A549 (cell line): ENCODE results near the gene OGFR. TPM values are rescaled to one million over a fixed set of nuclear protein-coding genes. Genes with fewer than 3 reads are reported as not detected.
A peak's percentile ranks its signal among the peaks of the same experiment; 100 is the strongest.

Experiments
- ATAC-seq, 2 experiments: fragments of 200-7000 bp in 1 of 2; fragments of >200 bp in 1 of 2; cut with Nextera tagmentation in 1 of 2; cut with Tn5 transposase in 1 of 2; 3 replicates each; pipeline versions ENCODE4 v1.8.0 to v1.9.1; 2018 to 2020; ENCODE audit warnings: mild to moderate bottlenecking in 1 of 2, moderate library complexity in 1 of 2
- CTCF ChIA-PET: fragments of 300-600 bp; sonication (Branson Sonifier 250); formaldehyde crosslinking; extraction: SDS; loops from one replicate; lab custom pipeline; 2021; ENCODE audit warnings: antibody characterized with exemption, inconsistent platforms; lab: Yijun Ruan, JAX
- POLR2A ChIA-PET: fragments of 350-600 bp; formaldehyde crosslinking; extraction: SDS; loops from one replicate; lab custom pipeline; 2021; ENCODE audit warnings: antibody characterized with exemption, inconsistent platforms; lab: Yijun Ruan, JAX
- DNase-seq, 2 experiments: peaks; one replicate each; pipeline versions ENCODE4 v3.0.0 to v3.0.0-alpha.2; 2011 to 2016; ENCODE audit warnings: low read depth in 1 of 2, low spot score in 1 of 2
- FAIRE-seq: peaks from 2 replicates; lab custom pipeline; 2011; peaks lifted over from hg19 to GRCh38; lab: Jason Lieb, UNC
- H3K27ac ChIP-seq, 2 experiments: fragments of >200 bp; sonication (Bioruptor Twin); formaldehyde crosslinking; 3 replicates each; pipeline ENCODE4 v1.5.1; 2016 to 2017
- H3K4me1 ChIP-seq: fragments of >200 bp; sonication (Bioruptor Twin); formaldehyde crosslinking; 3 replicates; pipeline ENCODE4 v1.6.1; 2016
- H3K4me2 ChIP-seq: fragments of >200 bp; sonication (Bioruptor Twin); formaldehyde crosslinking; 3 replicates; pipeline ENCODE4 v1.6.1; 2016
- H3K4me3 ChIP-seq: fragments of >200 bp; sonication (Bioruptor Twin); formaldehyde crosslinking; 3 replicates; pipeline ENCODE4 v1.5.1; 2016
- H3K9me3 ChIP-seq: fragments of >200 bp; sonication (Bioruptor Twin); formaldehyde crosslinking; 3 replicates; pipeline ENCODE4 v1.6.1; 2016
- ATOH8 ChIP-seq: fragments of 250-450 bp; sonication (Bioruptor Pico); IDR thresholded peaks from 2 replicates; pipeline ENCODE4 v1.5.0; 2020; ENCODE audit warnings: low read depth, mild to moderate bottlenecking, moderate library complexity
- BHLHE40 ChIP-seq: IDR thresholded peaks from 2 replicates; pipeline ENCODE4 v1.6.1; 2012; ENCODE audit warnings: low read depth, low read length, inconsistent platforms
- CBX2 ChIP-seq: fragments of 200-600 bp; sonication (generic); IDR thresholded peaks from 2 replicates; pipeline ENCODE4 v1.6.1; 2016; ENCODE audit warnings: low read depth, mild to moderate bottlenecking, borderline replicate concordance
- CEBPB ChIP-seq, 2 experiments: fragments of >200 bp in 1 of 2; sonication (Bioruptor Twin) in 1 of 2; formaldehyde crosslinking in 1 of 2; IDR thresholded peaks; 2 replicates each; pipeline ENCODE4 v1.6.1; 2012 to 2016
- CHD2 ChIP-seq: fragments of 150-350 bp; IDR thresholded peaks from 2 replicates; pipeline ENCODE4 v1.6.1; 2014; ENCODE audit warnings: low read length; ENCODE audit not compliant: partially characterized antibody
- EHF ChIP-seq: fragments of 250-450 bp; sonication (Bioruptor Pico); IDR thresholded peaks from 2 replicates; pipeline ENCODE4 v1.5.0; 2020; ENCODE audit warnings: mild to moderate bottlenecking
- EP300 ChIP-seq, 2 experiments: fragments of >200 bp; sonication (Bioruptor Twin); formaldehyde crosslinking; IDR thresholded peaks; 2 replicates in 1 of 2; 3 replicates in 1 of 2; pipeline ENCODE4 v1.6.1; 2016 to 2017
- HOXA7 ChIP-seq: fragments of 250-450 bp; sonication (Bioruptor Pico); IDR thresholded peaks from 2 replicates; pipeline ENCODE4 v1.5.0; 2020; ENCODE audit warnings: mild to moderate bottlenecking, moderate library complexity
- HOXB5 ChIP-seq: fragments of 250-450 bp; sonication (Bioruptor Pico); IDR thresholded peaks from 2 replicates; pipeline ENCODE4 v1.5.0; 2020; ENCODE audit warnings: mild to moderate bottlenecking, moderate library complexity
- KDM1A ChIP-seq: fragments of 200-600 bp; sonication (generic); IDR thresholded peaks from 2 replicates; pipeline ENCODE4 v1.6.1; 2016; ENCODE audit warnings: low read depth, mild to moderate bottlenecking
- KDM5A ChIP-seq: fragments of 200-600 bp; sonication (generic); IDR thresholded peaks from 2 replicates; pipeline ENCODE4 v1.6.1; 2016; ENCODE audit warnings: antibody characterized with exemption, mild to moderate bottlenecking
- MAFK ChIP-seq: fragments of 450-650 bp; IDR thresholded peaks from 2 replicates; pipeline ENCODE4 v1.6.1; 2014; ENCODE audit not compliant: partially characterized antibody
- MAX ChIP-seq: IDR thresholded peaks from 2 replicates; pipeline ENCODE4 v1.6.1; 2012
- MAZ ChIP-seq: fragments of 150-350 bp; IDR thresholded peaks from 2 replicates; pipeline ENCODE4 v1.6.1; 2014; ENCODE audit warnings: antibody characterized with exemption, low read depth, low read length, borderline replicate concordance
- PBX3 ChIP-seq: IDR thresholded peaks from 2 replicates; pipeline ENCODE4 v1.6.1; 2012
- PHF8 ChIP-seq: fragments of 200-600 bp; sonication (generic); IDR thresholded peaks from 2 replicates; pipeline ENCODE4 v1.6.1; 2016; ENCODE audit warnings: low read depth, mild to moderate bottlenecking, antibody characterized with exemption, moderate library complexity, borderline replicate concordance
- POLR2A ChIP-seq: IDR thresholded peaks from 2 replicates; pipeline ENCODE4 v1.6.1; 2012; ENCODE audit warnings: mild to moderate bottlenecking, low read length
- RAD21 ChIP-seq, 2 experiments: fragments of >200 bp in 1 of 2; sonication (Bioruptor Twin) in 1 of 2; formaldehyde crosslinking in 1 of 2; IDR thresholded peaks in 1 of 2; conservative IDR thresholded peaks in 1 of 2; 2 replicates in 1 of 2; 3 replicates in 1 of 2; pipeline ENCODE4 v1.6.1; 2012 to 2018; ENCODE audit warnings: inconsistent platforms in 1 of 2
- RARB ChIP-seq: fragments of 250-450 bp; sonication (Bioruptor Pico); IDR thresholded peaks from 2 replicates; pipeline ENCODE4 v1.8.0; 2021; ENCODE audit warnings: mild to moderate bottlenecking, moderate library complexity
- RCOR1 ChIP-seq: fragments of 150-350 bp; IDR thresholded peaks from 2 replicates; pipeline ENCODE4 v1.6.1; 2014; ENCODE audit warnings: antibody characterized with exemption, low read length, low read depth
- SREBF2 ChIP-seq: fragments of 450-650 bp; IDR thresholded peaks from 2 replicates; pipeline ENCODE4 v1.6.1; 2014; ENCODE audit warnings: mild to moderate bottlenecking, moderate library complexity
- TP53 ChIP-seq: fragments of 250-450 bp; sonication (Bioruptor Pico); IDR thresholded peaks from 2 replicates; pipeline ENCODE4 v1.5.0; 2021; ENCODE audit warnings: mild to moderate bottlenecking, moderate library complexity
- ZC3H11A ChIP-seq: fragments of 450-650 bp; IDR thresholded peaks from 2 replicates; pipeline ENCODE4 v1.6.1; 2014; ENCODE audit warnings: antibody characterized with exemption, mild to moderate bottlenecking
- ZFP36 ChIP-seq: fragments of 450-650 bp; IDR thresholded peaks from 2 replicates; pipeline ENCODE4 v1.6.1; 2014; ENCODE audit warnings: borderline replicate concordance; ENCODE audit not compliant: partially characterized antibody
- WGBS: methylation state at CpG from one replicate; pipeline ENCODE4 v1.1.6; 2017; ENCODE audit errors: missing lambda C conversion rate; 5-methylcytosine and 5-hydroxymethylcytosine counted together
- polyA plus RNA-seq, 4 experiments: library from polyadenylated mRNA; depleted of rRNA in 3 of 4; stranded (reverse); fragments of >200 nt; fragmentation: RNase III in 1 of 4; extraction: RNeasy Plus Mini Kit Qiagen cat#74134 plus additional on column Dnase treatment in 1 of 4; gene quantifications; 2 replicates in 3 of 4; 3 replicates in 1 of 4; pipeline ENCODE4 v1.2.3, GENCODE V29; 2011 to 2017

OGFR gene
- polyA plus RNA-seq, 2 of the 4 experiments (the other 2 are of a cell fraction) = 15.9 to 35.6 TPM

GRCh38 chr20:62755817-62756724, 48.6 kb upstream of the OGFR start:
- ATAC-seq (peak in 1 of 2 experiments; percentile 37; a peak in 2 of 6 replicates), FAIRE-seq (no peak), DNase-seq (no peak)
- Histone ChIP-seq H3K4me3 (no peak overlapping the region), H3K4me2 (no peak overlapping the region), H3K4me1 (peaks cover 3% of the 10 kb centered on the region; the same call in 1 of the 3 replicates), H3K9me3 (no peaks in the 10 kb centered on the region; the same call in 2 of the 3 replicates), H3K27ac (no peak overlapping the region)
- CTCF ChIA-PET = interaction anchor here (0.8 kb wide), 1 partner anchor 35 kb away, joined by 3 read pairs; no protein-coding TSS in a partner anchor
- POLR2A ChIA-PET = no interaction called here
- TF ChIP-seq HOXA7 (CRISPR knock-in tag) (no peak), RARB (CRISPR knock-in tag) (no peak), BHLHE40 (no peak), ZFP36 (no peak), MAZ (no peak), CBX2 (no peak), ATOH8 (CRISPR knock-in tag) (no peak), PHF8 (no peak), EP300 (IDR thresholded peaks at IDR 0.05) (no peak), RCOR1 (no peak), MAX (no peak), SREBF2 (no peak), CHD2 (no peak), EHF (CRISPR knock-in tag) (no peak), KDM1A (no peak), TP53 (CRISPR knock-in tag) (no peak), ZC3H11A (no peak), KDM5A (no peak), RAD21 (conservative IDR thresholded peaks at IDR 0.05 in 1 of 2, IDR thresholded peaks at IDR 0.05 in 1 of 2) (no peak)
- WGBS = 14% methylated on average over 9 of the region's 10 CpGs

GRCh38 chr20:62758226-62758912, 46.3 kb upstream of the OGFR start:
- FAIRE-seq (no peak), ATAC-seq (no peak)
- Histone ChIP-seq H3K9me3 (no peaks in the 10 kb centered on the region; the same call in 2 of the 3 replicates), H3K4me1 (peaks cover 3% of the 10 kb centered on the region; the same call in 1 of the 3 replicates), H3K4me3 (no peak overlapping the region), H3K4me2 (no peak overlapping the region)
- 44% methylated on average over 13 of the region's 16 CpGs for WGBS
- POLR2A ChIA-PET = no interaction called here
- TF ChIP-seq HOXB5 (no peak), PBX3 (no peak), POLR2A (no peak), PHF8 (no peak), MAFK (peak; percentile 5), CEBPB (IDR thresholded peaks at IDR 0.05) (no peak)
- TF ChIP-seq, all 56 proteins: peak for 1
- DNase-seq = no peak
- CTCF ChIA-PET = interaction anchor here (0.8 to 1.8 kb wide), 5 partner anchors 9 to 89 kb away, joined by 3 to 6 read pairs (median 3); no protein-coding TSS in a partner anchor
- no peak overlapping the region for H3K27ac ChIP-seq
